GM21423 (cell line): ENCODE data around the gene EFNA1.

ENCODE experiments used
- ATAC-seq: cut with Tn5 transposase; IDR thresholded peaks from one replicate; pipeline ENCODE4 v1.9.1; 2021; ENCODE audit warnings: mild to moderate bottlenecking, moderate library complexity; ENCODE audit not compliant: unreplicated experiment

EFNA1 gene, protein sequence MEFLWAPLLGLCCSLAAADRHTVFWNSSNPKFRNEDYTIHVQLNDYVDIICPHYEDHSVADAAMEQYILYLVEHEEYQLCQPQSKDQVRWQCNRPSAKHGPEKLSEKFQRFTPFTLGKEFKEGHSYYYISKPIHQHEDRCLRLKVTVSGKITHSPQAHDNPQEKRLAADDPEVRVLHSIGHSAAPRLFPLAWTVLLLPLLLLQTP

DNA sequence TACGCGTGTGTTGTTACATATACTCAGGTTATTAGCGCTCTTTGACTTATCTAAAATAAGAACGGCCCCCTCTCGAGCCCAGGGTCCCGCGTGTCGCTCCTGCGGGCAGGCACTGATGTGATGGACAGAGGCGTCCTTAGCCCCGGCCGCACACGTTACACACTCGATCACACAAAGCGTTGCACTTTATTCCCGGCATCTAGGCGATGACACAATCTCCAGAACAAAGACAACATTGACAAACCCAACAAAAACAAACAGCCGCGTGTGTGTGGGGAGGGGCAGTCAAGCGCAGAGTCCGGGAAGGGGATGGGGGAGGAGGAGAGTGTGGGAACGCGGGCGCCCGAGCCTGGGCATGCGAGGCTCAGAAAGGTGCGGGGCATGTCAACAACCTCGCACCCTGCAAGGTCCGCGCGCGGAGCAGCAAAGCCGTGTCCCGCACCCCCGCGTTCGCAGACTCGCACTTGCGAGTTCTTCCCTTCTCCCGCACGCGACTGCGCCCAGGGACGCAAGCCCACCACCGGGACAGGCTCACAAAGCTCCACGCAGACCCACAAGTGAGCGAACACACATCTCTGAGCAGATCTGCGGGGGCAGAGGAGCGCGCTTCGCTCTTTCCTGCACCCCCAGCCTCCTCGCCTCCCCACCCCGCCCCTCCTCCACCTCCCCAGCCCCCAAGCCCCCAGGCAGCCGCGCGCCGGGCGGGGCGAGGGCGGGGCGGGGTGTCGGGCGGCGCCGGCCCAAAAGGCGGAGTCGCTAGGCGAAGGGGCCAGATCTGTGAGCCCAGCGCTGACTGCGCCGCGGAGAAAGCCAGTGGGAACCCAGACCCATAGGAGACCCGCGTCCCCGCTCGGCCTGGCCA lies at the start of gene EFNA1:
EFNA1 (plus strand) TSS at position 772 of the 862 bp plus-strand sequence. CDS start 102 bp downstream, outside the sequence.
- ATAC-seq = no peak

- ATAC-seq = no peak
These were observed 49.0 kb upstream of the EFNA1 start, which contains the start of gene EFNA3 for GRCh38 chr1:155078469-155079209. EFNA3 (plus strand) TSS chr1:155078837; CDS start chr1:155078942, 105 bp downstream.

GRCh38 chr1:155079210-155079486 lies 48.5 kb upstream of the EFNA1 start:
- no peak for ATAC-seq

GRCh38 chr1:155079487-155080311 lies 48.0 kb upstream of the EFNA1 start:
- no peak for ATAC-seq

DNA sequence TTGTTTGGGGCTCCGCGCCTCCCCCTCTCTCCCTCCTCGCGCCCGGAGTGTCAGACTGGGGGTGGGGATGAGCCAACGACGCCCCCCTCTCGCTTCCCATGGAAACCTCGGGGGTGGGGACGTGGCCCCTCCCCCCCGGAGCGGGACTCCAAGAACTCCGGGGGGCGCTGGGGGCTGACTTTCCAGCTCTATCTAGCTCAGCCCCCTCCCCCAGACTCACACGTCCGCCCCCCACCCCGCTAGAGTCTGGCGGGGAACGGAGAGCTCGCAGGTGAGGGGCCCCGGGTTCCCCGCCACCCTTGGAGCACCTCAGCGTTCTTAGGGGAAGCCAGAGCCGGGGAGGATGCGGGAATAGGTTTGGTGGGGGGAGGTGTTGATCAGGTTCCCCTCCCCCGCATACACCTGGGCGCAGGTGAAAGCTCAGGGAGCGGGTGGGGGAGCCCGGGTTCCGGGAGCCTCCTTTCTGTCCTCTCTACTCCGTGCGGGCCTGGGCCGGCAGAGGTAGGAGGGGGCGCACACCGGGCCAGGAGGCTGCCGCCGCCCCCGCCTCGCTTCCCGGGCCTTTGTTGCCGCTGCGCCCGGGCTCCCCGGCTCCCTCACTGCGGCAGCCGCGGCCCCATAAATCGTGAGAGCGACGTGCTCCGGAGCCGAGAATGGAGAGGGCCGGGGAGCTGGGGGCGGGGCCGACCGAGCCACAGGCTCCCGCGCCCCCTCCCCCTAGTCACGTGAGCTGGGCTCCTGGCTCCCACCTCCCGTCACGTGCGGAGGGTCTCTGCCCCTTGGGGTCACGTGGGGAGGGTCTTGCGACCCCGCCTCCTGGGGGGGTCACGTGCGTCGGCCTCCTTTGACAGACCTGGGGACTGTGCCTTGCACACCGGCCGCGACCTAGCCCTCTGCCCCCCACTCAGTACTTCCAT lies 47.1 kb upstream of the EFNA1 start:
- no peak for ATAC-seq

GRCh38 chr1:155081472-155082300 lies 46.0 kb upstream of the EFNA1 start:
- ATAC-seq = no peak

GRCh38 chr1:155082301-155083051 lies 45.2 kb upstream of the EFNA1 start:
- ATAC-seq = no peak

DNA sequence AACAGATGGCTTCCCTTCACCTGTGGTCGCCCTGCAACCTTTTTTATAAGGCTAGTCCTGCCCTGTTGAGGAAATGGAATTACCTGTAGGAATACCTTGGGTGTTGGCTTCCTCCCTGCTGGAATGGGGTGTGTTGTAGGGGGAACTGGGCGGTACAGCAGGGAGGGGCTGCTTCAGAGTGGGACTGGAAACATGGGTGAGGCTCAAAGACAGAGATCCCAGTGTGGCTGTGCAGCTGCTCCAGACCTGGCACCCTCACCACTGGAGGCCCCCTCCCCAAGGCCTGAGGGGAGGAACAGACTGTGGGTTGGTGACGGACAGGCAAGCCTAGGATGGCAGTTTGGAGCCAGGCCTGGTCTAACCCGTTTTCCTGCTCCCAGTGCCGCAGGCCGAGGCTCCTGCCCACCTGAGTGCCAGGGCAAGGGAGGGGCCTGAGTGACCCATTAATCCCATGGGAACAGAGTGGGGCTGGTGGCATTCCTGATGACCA lies 44.6 kb upstream of the EFNA1 start:
- ATAC-seq = no peak

- no peak for ATAC-seq
These were observed 43.6 kb upstream of the EFNA1 start for GRCh38 chr1:155083865-155084721.

GRCh38 chr1:155084722-155085503 lies 42.8 kb upstream of the EFNA1 start:
- peak; percentile 68 for ATAC-seq

DNA sequence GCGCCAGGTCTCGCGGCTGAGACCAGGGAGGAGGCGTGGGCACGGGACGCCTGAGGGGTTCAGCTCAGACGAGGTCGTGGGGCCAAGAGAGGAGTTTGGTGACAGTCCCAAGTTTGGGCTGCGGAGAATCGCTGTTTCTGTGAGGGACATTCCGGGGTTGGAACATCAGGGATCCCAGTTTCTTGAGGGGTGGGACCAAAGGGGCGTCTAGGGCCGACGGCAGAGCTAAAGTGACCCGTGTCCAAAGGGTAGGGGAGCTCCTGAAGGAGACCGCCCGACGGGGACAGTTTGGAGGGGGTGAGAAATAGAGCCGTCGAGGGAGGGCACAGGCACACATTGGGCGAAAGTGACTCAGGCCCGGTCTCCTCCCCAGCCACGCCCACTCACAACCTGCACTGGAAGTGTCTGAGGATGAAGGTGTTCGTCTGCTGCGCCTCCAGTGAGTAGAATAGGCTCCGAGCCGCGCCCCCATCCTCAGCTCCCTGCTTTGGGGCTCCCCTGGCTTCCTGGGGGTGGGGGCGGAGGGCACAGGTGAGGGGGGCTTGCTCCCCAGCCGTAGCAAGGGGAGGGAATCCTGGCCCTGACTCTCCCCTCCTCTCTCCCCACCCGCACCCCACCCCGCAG lies 42.1 kb upstream of the EFNA1 start:
- no peak for ATAC-seq

DNA sequence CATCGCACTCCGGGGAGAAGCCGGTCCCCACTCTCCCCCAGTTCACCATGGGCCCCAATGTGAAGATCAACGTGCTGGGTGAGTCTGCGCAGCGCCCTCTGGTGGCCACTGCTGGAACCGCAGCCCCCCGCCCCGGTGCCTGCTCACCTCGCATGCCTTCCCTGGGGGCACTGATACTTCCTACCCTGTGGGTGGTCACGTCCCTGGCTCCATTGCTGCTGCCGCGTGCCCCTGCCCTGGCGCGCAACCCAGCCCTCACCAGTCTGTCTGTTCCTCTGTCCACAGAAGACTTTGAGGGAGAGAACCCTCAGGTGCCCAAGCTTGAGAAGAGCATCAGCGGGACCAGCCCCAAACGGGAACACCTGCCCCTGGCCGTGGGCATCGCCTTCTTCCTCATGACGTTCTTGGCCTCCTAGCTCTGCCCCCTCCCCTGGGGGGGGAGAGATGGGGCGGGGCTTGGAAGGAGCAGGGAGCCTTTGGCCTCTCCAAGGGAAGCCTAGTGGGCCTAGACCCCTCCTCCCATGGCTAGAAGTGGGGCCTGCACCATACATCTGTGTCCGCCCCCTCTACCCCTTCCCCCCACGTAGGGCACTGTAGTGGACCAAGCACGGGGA lies 41.4 kb upstream of the EFNA1 start:
- no peak for ATAC-seq

GRCh38 chr1:155086856-155087535 lies 40.7 kb upstream of the EFNA1 start:
- ATAC-seq = no peak

- ATAC-seq = no peak
These were observed 36.3 kb upstream of the EFNA1 start for GRCh38 chr1:155091071-155092051.
